ENCODE results near the gene PARD3B. TPM values are rescaled to one million over a fixed set of nuclear protein-coding genes. Genes with fewer than 3 reads are reported as not detected.

PARD3B gene
- total and polyA plus RNA-seq, 2 of the 13 experiments (the other 11 are each of a cell fraction or from before 2014, with no cell fraction given), result 0.71 to 2.3 TPM

DNA sequence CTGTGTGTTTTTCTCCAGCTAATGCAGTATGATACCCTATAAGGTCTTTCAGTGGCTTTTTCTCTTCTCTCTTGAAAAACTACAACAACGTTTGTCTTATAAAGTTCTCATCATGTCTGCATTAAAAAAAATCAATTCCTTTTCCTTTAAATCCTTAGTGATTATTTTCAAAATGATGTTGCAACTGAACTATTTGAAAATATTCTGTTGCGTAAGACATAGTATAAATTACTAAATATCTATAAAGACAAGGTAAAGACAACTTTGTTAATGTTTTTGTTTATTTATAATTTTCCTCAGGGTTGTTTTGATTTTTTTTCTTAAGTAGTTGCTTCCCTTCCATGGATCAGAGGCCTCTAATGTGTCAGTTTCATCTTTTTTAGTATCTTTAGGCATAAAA is 21.2 kb downstream of the PARD3B start:
- in situ Hi-C loops (cut with HindIII; ENCODE audit: extremely low pct_ligation_motif_present, low pct_unique_long_range_greater_than_20kb), result no loop called here
- 60% methylated on average over 2 of the region's 2 CpGs for WGBS (ENCODE audit: low lambda C conversion rate)
- CTCF ChIA-PET (ENCODE audit: low intra/inter-chr PET ratio, low total read pairs), result no interaction called here

More for the DNA sequence above, 21.2 kb downstream of the PARD3B start:
- H3K27ac ChIP-seq (ENCODE audit: extremely low read length, insufficient read depth, low read length), result no peak overlapping the region
- H3K9ac ChIP-seq (ENCODE audit: insufficient read depth, low read depth, low read length), result no peak overlapping the region
- H3K4me2 ChIP-seq (ENCODE audit: low read depth, low read length), result no peak overlapping the region
- no peaks in the 10 kb centered on the region for H3K27me3 ChIP-seq (ENCODE audit: control insufficient read depth in 1 of 2, insufficient read depth in 2 of 2, low read length in 2 of 2)
- TF ChIP-seq, protein P1, sequence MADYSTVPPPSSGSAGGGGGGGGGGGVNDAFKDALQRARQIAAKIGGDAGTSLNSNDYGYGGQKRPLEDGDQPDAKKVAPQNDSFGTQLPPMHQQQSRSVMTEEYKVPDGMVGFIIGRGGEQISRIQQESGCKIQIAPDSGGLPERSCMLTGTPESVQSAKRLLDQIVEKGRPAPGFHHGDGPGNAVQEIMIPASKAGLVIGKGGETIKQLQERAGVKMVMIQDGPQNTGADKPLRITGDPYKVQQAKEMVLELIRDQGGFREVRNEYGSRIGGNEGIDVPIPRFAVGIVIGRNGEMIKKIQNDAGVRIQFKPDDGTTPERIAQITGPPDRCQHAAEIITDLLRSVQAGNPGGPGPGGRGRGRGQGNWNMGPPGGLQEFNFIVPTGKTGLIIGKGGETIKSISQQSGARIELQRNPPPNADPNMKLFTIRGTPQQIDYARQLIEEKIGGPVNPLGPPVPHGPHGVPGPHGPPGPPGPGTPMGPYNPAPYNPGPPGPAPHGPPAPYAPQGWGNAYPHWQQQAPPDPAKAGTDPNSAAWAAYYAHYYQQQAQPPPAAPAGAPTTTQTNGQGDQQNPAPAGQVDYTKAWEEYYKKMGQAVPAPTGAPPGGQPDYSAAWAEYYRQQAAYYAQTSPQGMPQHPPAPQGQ (CRISPR knock-in tag; IDR thresholded peaks at IDR 0.05; ENCODE audit: borderline replicate concordance), result no peak
- TF ChIP-seq SMC3 (IDR thresholded peaks at IDR 0.05; ENCODE audit: low read length) (no peak), ZFYVE20 (CRISPR knock-in tag; IDR thresholded peaks at IDR 0.05; ENCODE audit: borderline replicate concordance, low read depth) (no peak), ZBTB21 (CRISPR knock-in tag; IDR thresholded peaks at IDR 0.05) (no peak), CEBPB (IDR thresholded peaks at IDR 0.05; ENCODE audit: borderline replicate concordance, low read depth, low read length) (peak; percentile 75), MYC (CRISPR knock-in tag; IDR thresholded peaks at IDR 0.05; ENCODE audit: borderline replicate concordance) (no peak)
- TF ChIP-seq, protein P2, sequence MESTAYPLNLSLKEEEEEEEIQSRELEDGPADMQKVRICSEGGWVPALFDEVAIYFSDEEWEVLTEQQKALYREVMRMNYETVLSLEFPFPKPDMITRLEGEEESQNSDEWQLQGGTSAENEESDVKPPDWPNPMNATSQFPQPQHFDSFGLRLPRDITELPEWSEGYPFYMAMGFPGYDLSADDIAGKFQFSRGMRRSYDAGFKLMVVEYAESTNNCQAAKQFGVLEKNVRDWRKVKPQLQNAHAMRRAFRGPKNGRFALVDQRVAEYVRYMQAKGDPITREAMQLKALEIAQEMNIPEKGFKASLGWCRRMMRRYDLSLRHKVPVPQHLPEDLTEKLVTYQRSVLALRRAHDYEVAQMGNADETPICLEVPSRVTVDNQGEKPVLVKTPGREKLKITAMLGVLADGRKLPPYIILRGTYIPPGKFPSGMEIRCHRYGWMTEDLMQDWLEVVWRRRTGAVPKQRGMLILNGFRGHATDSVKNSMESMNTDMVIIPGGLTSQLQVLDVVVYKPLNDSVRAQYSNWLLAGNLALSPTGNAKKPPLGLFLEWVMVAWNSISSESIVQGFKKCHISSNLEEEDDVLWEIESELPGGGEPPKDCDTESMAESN (CRISPR knock-in tag; conservative IDR thresholded peaks at IDR 0.05), result no peak
- H3K4me1 ChIP-seq (ENCODE audit: insufficient read depth, low read length), result no peaks in the 10 kb centered on the region
- H2AFZ ChIP-seq (ENCODE audit: low read length), result no peak overlapping the region
- no peak for FAIRE-seq
- no peak for DNase-seq (ENCODE audit: low spot score)
- no TSS peak for BruUV-seq (replicated peaks)
- H3K4me3 ChIP-seq (replicated peaks in 1 of 3; ENCODE audit: insufficient read depth in 1 of 3, low read depth in 2 of 3, low read length in 3 of 3), result no peak overlapping the region
- H4K20me1 ChIP-seq (ENCODE audit: insufficient read depth, low read length), result no peaks in the 10 kb centered on the region
- H3K36me3 ChIP-seq (replicated peaks in 1 of 2; ENCODE audit: control insufficient read depth in 1 of 2, insufficient read depth in 2 of 2, low read length in 2 of 2), result no peaks in the 10 kb centered on the region
- H3K79me2 ChIP-seq (ENCODE audit: insufficient read depth, low read length), result no peaks in the 10 kb centered on the region
- no peak for ATAC-seq
- intact Hi-C loops (cut with micrococcal nuclease; ENCODE audit: unreplicated experiment), result no loop called here
- POLR2A ChIA-PET, result no interaction called here
- H3K9me3 ChIP-seq (ENCODE audit: low read length), result no peaks in the 10 kb centered on the region

Measured in HepG2 (cell line).